ENCODE data around the gene MSN. TPM values are rescaled to one million over a fixed set of nuclear protein-coding genes. Genes with fewer than 3 reads are reported as not detected.

The MSN gene
- polyA plus RNA-seq, 1 donor (not counting 4 experiments of a cell fraction or from before 2014, with no cell fraction given) = 421 TPM

DNA sequence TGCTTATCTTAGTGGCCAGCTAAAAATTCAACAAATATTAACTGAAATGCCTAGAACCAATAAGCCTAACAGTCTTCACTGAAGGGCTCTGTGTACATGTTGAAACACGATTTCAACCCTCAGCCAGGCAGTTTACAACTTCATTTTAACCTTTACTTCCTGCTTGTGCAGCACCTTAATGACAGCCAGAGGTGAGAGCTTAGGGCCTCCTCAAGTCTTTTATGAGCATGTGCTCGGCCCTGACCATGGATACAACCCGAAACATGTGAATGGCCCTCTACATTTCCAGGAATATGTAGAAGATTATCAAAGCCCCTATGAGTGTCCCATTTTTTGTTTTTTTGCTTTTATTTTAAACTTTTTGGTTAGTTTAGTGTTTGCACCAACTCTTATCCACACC lies 88.3 kb downstream of the MSN start:
- no peaks in the 10 kb centered on the region for H3K9me1 ChIP-seq (ENCODE audit: control insufficient read depth, extremely low read depth, insufficient read depth, low read length)
- H3K4me2 ChIP-seq (ENCODE audit: control insufficient read depth, extremely low read depth, insufficient read depth, low read depth, low read length) = no peak overlapping the region
- no peaks in the 10 kb centered on the region for H3K36me3 ChIP-seq (ENCODE audit: control insufficient read depth in 2 of 2, extremely low read depth in 1 of 2, insufficient read depth in 2 of 2, low read length in 2 of 2)
- peak overlapping the region; percentile 20 for H3K27ac ChIP-seq (ENCODE audit: control insufficient read depth, insufficient read depth, low read length)
- H3K27me3 ChIP-seq (ENCODE audit: control insufficient read depth, extremely low read depth, insufficient read depth, low read length) = no peaks in the 10 kb centered on the region
- dilution Hi-C loops (cut with MboI; ENCODE audit: extremely low pct_ligation_motif_present, low sequenced_read_pairs) = no loop called here
- H4K20me1 ChIP-seq (ENCODE audit: control insufficient read depth, extremely low read depth, insufficient read depth, low read length) = no peaks in the 10 kb centered on the region
- H3K4me1 ChIP-seq (ENCODE audit: control insufficient read depth, extremely low read depth, insufficient read depth, low read length) = peaks cover 7% of the 10 kb centered on the region
- no peak overlapping the region for H3K4me3 ChIP-seq (ENCODE audit: control insufficient read depth in 2 of 3, extremely low read depth in 1 of 3, insufficient read depth in 2 of 3, low read depth in 1 of 3, low read length in 3 of 3)
- no peak for DNase-seq (ENCODE audit: low read depth, low spot score)
- no peaks in the 10 kb centered on the region for H3K79me2 ChIP-seq (ENCODE audit: control insufficient read depth, insufficient read depth, low read length)
- TF ChIP-seq EZH2 (IDR thresholded peaks at IDR 0.05; ENCODE audit: low read length) (no peak), CTCF (optimal IDR thresholded peaks at IDR 0.05 in 1 of 3, IDR thresholded peaks at IDR 0.05 in 1 of 3, conservative IDR thresholded peaks at IDR 0.05 in 1 of 3; ENCODE audit: extremely low read depth in 1 of 3, insufficient read depth in 2 of 3, low read length in 3 of 3) (no peak)
- no peak overlapping the region for H2AFZ ChIP-seq (ENCODE audit: control insufficient read depth, low read length)
- no peak overlapping the region for H3K9ac ChIP-seq (ENCODE audit: control insufficient read depth, extremely low read depth, insufficient read depth, low read length)
- H3K9me3 ChIP-seq (ENCODE audit: control insufficient read depth, low read depth, low read length) = no peaks in the 10 kb centered on the region
- FAIRE-seq = peak; percentile 80

DNA sequence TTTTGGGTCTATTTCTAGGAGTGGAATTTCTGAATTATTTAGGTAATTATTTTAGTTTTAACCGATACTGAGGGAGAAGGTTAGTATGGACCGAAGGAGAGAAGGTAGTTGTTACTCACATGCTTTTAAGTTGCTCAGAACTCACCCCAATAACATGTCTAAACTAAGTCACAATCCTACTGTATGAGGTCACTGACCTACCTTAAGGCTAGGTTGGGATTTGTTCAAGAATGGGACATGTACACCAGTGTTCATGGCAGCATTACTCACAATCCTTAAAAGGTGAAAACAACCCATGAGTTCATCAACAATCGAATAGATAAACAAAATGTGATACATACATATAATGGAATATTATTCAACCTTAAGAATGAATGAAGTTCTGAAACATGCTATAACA lies 90.5 kb downstream of the MSN start:
- dilution Hi-C loops (cut with MboI; ENCODE audit: extremely low pct_ligation_motif_present, low sequenced_read_pairs) = no loop called here
- FAIRE-seq (peak; percentile 32), DNase-seq (ENCODE audit: low read depth, low spot score) (peak; percentile 65)

More for the DNA sequence above, 90.5 kb downstream of the MSN start:
- H3K79me2 ChIP-seq (ENCODE audit: control insufficient read depth, insufficient read depth, low read length) = no peaks in the 10 kb centered on the region
- TF ChIP-seq CTCF (optimal IDR thresholded peaks at IDR 0.05 in 1 of 3, IDR thresholded peaks at IDR 0.05 in 1 of 3, conservative IDR thresholded peaks at IDR 0.05 in 1 of 3; ENCODE audit: extremely low read depth in 1 of 3, insufficient read depth in 2 of 3, low read length in 3 of 3) (no peak), EZH2 (IDR thresholded peaks at IDR 0.05; ENCODE audit: low read length) (no peak)
- H4K20me1 ChIP-seq (ENCODE audit: control insufficient read depth, extremely low read depth, insufficient read depth, low read length) = no peaks in the 10 kb centered on the region
- H3K27ac ChIP-seq (ENCODE audit: control insufficient read depth, insufficient read depth, low read length) = peak overlapping the region; percentile 47
- H3K9me1 ChIP-seq (ENCODE audit: control insufficient read depth, extremely low read depth, insufficient read depth, low read length) = no peaks in the 10 kb centered on the region
- H3K27me3 ChIP-seq (ENCODE audit: control insufficient read depth, extremely low read depth, insufficient read depth, low read length) = no peaks in the 10 kb centered on the region
- no peaks in the 10 kb centered on the region for H3K36me3 ChIP-seq (ENCODE audit: control insufficient read depth in 2 of 2, extremely low read depth in 1 of 2, insufficient read depth in 2 of 2, low read length in 2 of 2)
- no peaks in the 10 kb centered on the region for H3K9me3 ChIP-seq (ENCODE audit: control insufficient read depth, low read depth, low read length)
- H2AFZ ChIP-seq (ENCODE audit: control insufficient read depth, low read length) = no peak overlapping the region
- peak overlapping the region; percentile 3 for H3K4me2 ChIP-seq (ENCODE audit: control insufficient read depth, extremely low read depth, insufficient read depth, low read depth, low read length)
- no peak overlapping the region for H3K9ac ChIP-seq (ENCODE audit: control insufficient read depth, extremely low read depth, insufficient read depth, low read length)
- H3K4me3 ChIP-seq (ENCODE audit: control insufficient read depth in 2 of 3, extremely low read depth in 1 of 3, insufficient read depth in 2 of 3, low read depth in 1 of 3, low read length in 3 of 3) = no peak overlapping the region
- H3K4me1 ChIP-seq (ENCODE audit: control insufficient read depth, extremely low read depth, insufficient read depth, low read length) = peaks cover 7% of the 10 kb centered on the region

All from keratinocyte (primary cell).